GM19452 (cell line): ENCODE measurements around the gene KSR2.
"Not testable (repeated sequence)": the region's sequence is repeated elsewhere in the genome, so short reads cannot be mapped to it uniquely, and the experiment has no call there.

Experiments
- ATAC-seq: cut with Tn5 transposase; IDR thresholded peaks from one replicate; pipeline ENCODE4 v1.9.1; 2021; ENCODE audit not compliant: unreplicated experiment

KSR2 gene

DNA sequence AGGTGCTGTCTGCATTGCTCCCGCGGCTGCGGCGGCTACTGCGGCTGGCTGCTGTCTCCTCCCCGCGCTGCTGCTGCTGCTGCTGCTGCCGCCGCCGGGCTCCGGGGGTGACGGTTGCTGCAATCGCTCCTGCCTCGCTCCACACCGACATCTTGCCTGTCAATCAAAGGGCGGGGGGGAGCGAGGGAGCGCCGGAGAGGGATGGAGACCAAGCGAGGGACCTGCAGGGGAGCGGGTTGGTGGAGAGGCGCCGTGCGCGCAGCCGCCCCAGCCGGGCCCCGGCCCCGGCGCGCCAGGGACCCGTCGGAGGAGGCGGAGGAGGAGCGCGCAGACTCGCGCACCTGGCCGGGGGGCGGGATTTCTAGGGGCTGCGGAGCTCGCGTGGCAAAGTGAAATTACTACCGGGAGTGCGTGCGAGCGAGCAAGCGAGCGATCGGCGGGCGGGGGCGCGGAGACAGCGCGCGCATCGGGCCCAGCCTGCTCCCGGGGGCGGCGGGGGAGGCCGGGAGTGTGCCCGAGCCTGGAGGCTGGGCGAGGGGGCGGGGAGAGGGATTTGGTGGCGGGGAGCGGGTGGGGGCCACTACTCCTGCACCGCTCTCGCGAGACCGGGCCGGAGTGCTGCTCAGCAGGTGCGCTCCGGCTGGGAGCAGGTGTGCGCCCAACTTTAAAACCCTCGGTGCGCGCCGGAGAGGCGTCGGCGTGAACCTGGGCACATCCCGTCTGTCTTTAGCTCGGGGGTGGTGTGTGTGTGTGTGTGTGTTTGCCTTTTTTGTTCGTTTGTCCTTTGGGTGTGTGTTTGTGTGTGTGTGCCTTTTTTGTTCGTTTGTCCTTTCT is at the start of gene KSR2:
TSS of gene KSR2 (minus strand) at position 165 of the 834 bp plus-strand sequence. CDS start 735 bp downstream, outside the sequence.
- peak; percentile 57 for ATAC-seq

DNA sequence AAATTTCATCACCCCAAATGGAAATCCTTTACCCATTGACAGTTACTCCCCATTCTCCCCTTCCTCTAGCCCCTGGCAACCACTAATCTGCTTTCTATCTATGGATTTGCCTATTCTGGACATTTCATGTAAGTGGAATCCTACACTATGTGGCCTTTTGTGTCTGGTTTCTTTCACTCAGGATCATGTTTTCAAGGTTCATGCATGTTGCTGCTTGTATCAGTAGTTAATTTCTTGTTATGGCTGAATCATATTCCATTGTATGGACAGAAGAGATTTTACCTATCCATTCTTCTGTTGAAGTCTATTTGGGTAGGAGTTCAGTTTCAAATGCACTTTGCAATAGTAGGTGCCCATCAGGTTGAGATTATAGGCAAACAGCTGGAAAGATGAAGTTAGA is 49.1 kb upstream of the KSR2 start:
- no peak for ATAC-seq

DNA sequence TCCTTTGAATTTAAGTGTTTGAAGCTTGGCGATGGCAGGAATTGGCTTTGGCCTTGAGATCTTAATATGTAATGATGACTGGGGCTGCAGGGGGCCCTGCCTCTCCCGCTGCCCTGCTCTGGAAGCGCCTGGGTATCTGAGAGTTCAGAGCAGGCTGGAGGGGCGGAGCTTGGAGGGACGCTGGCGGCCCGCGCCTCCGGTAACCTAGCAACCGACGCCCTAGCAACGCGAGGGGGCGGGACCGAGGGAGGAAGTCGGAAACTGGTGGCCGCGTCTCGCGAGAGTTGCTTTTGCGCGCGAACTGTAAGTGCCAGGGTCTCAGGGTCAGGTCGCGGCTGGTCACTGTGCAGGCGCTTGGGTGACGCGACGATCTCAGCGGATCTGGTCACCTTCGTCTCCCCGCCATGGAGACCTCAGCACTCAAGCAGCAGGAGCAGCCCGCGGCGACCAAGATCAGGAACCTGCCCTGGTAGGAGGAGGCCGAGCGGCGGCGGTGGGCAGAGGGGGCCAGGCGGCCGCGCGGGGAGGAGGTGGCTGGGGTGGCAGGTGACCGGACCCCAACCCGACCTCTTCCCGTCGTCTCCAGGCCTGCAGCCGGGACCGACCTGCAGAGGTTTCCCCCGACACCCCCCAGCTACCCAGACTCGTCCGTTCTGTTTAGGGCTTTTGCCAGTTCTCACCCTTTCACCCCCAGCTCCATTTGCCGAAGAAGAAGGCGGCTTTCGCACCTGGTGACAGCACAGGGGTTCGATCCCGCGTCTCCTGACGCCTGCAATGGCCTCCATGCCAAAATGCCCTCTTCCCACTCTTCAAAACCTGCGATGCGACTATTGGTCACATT is 47.9 kb upstream of the KSR2 start, which contains the start of gene RFC5:
TSS of gene RFC5 (plus strand) at position 280 of the 841 bp plus-strand sequence. CDS start at position 405, 125 bp downstream.
- peak; percentile 99 for ATAC-seq

DNA sequence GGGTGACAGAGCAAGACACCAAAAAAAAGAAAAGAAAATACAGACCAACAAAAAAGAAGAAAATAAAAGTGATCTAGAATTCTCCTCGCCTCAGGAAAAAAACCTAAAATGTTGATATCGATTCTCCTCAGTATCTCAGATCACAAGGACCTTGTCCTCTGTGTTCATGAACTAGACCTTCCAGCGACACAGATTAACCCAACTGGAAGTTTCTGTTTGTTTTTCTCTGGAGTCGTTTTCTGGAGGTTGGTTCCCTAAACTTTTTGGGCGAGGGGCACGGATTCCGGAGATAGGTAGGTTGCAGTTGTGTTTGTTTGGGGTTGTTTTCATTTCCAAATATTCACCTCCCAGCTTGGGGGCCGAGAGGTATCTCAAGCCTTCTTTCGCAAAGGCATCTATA is 47.2 kb upstream of the KSR2 start:
- no peak for ATAC-seq

DNA sequence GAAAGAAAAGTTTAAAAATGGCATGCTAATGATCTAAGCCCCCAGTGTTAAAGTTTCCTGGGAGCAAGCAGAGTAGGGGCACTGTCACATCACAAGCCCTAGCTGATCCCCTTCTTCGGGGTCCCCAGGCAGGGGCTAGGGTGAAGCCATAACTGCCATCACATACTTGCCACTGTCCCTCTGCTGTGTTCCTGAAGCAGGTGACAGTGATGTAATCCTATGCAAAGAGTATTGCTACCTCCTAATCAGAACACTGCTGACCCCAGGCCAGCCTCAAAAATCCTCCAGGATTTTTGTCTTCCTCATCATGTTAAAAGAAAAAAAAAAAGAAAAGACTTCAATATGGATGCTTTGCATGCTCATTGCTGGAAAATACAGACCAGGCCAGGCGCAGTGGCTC is 46.5 kb upstream of the KSR2 start:
- ATAC-seq: no peak

DNA sequence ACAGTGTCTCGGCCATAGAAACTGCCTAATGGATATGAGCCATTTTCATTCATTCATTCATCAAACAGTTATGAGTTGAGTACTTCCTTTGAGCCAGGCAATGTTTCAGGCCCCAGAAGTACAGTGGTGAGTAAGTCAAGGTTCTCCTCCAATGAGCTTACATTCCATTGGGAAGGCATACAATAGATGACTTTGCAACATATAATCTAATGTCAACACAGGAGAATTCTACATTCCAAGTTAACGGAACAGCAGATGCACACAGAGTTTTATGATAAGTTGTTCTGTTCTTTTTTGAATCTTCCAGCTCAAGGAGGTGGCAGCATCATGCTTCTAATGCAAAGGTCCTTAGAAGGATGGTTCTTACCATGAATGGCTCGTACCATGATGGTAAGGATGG is 44.5 kb upstream of the KSR2 start:
- no peak for ATAC-seq

DNA sequence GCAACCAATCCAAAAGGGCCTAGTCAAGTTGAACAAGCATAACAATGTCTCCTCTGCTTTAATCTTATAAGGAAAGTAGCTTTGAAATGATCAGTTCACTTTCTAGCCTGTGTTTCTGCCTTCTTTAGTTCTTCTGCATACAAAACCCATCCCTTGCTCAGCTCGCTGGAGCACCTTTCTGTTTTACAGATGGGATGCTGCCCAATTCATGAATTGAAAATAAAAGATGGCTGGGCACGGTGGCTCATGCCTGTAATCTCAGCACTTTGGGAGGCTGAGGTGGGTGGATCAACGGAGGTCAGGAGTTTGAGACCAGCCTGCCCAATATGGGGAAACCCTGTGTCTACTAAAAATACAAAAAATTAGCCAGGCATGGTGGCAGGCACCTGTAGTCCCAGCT is 43.2 kb upstream of the KSR2 start:
- no peak for ATAC-seq

DNA sequence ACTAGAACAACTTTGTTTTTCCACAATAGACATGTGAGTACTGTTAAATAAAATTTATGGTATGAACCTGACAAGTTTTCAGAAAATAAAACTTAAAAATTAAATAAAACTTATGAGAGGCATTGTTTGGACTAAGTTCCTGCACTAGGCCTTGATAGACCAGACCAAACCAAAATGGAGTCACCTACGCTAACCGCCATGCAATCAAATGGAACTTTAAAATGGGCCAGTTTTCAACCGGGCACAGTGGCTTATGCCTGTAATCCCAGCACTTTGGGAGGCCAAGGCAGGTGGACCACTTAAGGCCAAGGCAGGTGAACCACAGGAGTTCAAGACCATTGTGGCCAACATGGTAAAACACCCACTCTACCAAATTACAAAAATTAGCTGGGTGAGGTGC is 42.6 kb upstream of the KSR2 start:
- ATAC-seq: no peak

DNA sequence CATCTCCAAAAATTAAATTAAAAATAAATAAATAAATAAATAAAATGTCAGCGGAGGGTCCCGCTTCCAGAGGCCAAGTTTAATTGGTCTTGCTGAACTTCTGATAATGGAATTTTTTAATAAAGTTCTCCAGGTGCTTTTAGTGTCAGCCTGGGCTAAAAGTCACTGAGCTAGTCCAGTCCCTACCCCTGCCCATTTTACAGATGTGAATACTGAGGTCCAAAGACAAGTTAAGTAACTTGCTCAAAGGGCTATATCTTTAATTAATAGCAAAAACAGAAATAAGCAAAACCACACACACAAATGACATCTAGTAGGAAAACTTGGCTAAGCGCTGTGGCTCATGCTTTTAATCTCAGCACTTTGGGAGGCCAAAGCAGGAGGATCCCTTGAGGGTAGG is 42.1 kb upstream of the KSR2 start:
- no peak for ATAC-seq

DNA sequence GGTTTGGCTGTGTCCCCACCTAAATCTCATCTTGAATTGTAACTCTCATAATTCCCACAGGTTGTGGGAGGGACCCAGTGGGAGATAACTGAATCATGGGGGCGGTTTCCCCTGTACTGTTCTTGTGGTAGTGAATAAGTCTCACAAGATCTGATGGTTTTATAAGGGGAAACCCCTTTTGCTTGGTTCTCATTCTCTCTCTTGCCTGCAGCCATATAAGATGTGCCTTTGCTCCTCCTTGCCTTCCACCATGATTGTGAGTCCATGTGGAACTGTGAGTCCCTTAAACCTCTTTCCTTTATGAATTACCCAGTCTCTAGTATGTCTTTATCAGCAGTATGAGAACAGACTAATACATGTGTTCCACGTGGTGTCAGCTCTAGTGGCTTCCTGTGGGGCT is 31.0 kb upstream of the KSR2 start:
- not testable (repeated sequence) for ATAC-seq

DNA sequence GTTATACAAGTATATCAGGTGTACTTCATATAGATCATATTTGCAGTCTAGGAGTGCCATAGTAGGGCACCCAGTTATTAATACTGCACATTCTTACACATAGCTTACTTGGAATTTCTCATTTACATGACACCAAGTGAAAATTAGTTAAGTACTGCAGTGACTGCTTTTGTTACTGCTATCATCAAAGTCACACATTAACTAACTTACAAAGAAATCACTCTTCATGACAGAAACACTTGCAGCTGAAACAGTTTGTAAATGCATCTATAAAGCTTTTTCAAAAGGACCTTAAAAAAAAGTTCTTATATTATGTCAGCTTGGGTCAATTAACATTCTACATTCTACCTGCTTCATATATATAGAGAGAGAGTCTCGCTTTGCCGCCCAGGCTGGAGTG is 29.9 kb upstream of the KSR2 start:
- ATAC-seq: no peak

DNA sequence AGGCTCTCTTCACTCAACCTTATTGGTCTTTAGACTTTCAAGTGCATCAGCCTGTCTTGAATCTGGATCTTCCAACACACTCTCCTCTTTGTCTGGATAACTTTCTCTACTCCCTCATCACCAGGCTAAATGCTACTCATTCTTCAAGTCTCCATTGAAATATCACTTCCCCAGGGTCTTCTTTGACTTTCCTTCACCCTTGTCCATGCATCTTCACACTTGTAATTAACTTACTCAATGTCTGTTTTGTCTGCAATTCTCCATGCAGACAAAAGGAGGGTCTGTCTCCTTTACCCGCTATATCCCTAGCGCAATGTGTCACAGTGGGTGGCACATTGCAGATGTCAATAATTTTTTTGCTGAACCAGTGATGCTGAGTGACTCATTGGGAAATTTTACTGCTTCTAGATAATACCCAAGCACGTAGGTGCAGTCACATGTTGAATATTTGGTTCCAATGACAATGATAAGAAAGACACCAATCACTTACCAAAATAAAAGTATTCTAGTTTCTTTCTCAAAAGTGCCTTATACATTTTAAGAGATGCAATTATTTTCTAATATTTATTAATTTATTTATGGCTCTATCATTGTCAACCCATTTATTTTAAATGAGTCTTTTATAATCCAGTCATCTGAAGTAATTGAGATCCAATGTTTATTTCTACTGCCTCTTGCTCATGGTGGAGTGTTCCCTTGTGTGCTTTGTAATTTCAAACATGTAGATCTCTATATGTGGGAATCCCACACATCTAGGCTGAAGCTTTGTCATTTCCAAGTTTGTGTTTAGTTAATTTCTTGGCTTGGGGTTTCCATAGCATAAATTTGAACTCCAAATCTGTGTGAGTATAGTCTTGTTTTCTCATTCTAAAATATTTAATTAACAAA is 26.0 kb upstream of the KSR2 start:
- no peak for ATAC-seq

DNA sequence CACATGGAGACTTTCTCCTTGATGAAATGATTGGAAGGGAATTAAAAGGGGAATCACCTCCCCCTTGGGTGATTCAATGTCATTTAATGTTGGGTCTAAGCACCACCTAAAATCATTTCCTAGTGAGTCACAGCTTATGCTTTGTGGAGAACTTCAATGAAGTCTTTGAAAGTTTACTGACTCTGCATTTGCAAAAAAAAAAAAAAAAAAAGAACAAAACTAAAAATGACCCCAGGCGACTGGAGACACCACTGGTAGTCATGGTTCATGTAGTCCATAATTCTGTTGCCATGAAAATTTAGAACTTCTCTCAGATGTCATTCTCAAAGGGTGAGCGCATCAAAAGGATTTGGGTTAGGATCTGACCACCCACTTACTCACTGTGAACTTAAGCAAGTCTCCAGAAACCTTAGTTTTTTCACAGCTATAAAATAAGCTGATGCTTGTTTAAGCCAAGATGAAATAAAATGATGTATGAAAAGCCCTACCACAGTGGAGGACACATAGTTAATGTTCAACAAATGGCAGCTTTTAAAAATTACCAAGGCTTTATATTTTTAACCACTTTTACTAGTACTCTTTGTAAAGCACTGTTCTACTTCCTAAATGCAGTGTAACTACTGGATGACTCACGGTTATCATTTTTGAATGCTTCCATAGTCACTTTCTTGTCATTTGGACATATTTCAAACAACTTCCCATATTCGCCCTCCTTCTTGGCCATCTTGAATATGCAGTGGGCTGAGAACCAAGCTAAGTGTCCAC is 18.1 kb upstream of the KSR2 start:
- ATAC-seq: no peak

DNA sequence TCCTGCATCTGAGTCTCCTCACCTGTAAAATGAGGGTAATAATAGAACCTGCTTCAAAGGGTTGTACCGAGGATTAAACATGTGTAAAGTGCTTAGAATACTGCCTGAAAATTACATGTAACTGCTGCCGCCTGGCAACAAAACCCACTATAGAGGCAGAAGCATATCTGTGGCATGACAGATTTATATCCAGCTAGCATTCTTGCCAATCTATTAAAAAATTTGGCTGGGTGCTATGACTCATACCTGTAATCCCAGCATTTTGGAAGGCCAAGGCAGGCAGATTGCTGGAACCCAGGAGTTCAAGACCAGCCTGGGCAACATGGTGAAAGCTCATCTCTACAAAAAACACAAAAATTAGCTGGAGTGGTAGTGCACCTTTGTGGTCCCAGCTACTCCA is 16.4 kb upstream of the KSR2 start:
- no peak for ATAC-seq

DNA sequence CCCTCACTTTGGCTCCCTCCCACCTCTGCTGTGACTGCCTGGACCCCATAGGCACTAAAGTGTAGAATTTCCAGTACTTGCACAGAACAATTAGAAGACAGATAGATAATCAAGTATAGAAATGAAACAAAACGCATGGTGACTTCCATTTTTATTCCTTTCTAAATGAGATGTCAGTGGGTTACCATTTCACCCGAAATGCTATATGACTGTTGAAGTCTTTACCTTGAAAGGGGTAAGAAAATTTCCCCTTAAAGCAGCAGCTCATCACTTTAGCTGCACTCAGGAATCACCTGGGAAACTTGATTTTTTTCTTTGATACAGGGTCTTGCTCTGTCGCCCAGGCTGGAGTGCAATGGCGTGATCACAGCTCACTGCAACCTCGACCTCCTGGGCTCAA is 12.5 kb upstream of the KSR2 start:
- no peak for ATAC-seq

DNA sequence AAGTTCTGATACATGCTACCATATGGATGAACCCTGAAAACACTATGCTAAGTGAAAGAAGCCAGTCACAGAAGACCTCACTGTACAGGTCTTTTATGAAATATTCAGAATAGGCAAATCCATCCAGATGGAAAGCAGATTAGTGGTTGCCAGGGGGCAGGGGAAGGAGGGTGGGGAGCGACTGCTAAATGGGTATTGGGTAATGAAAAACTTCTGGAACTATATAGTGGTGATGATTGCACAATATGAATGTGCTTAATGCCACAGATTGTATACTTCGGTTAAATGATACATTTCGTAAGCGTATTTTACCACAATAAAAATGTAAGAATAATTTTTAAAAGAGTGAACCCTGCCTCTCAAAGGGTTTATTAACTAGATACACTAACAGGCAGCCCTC is 11.8 kb upstream of the KSR2 start:
- ATAC-seq: no peak

DNA sequence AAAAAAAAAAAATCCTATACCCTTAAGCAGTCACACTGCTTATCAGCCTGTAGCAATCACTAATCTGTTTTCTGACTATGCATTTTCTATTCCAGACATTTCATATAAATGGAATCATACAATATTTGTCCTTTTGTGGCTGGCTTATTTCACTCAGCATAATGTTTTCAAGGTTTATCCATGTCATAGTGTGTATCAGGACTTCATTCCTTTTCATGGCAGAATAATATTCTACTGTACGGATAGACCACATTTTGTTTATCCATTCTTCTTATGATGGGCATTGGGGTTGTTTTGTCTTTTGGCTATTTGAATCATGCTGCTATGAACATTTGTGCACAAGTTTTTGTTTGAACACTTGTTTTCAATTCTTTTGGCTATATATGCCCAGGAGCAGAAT is 8.6 kb upstream of the KSR2 start:
- no peak for ATAC-seq

DNA sequence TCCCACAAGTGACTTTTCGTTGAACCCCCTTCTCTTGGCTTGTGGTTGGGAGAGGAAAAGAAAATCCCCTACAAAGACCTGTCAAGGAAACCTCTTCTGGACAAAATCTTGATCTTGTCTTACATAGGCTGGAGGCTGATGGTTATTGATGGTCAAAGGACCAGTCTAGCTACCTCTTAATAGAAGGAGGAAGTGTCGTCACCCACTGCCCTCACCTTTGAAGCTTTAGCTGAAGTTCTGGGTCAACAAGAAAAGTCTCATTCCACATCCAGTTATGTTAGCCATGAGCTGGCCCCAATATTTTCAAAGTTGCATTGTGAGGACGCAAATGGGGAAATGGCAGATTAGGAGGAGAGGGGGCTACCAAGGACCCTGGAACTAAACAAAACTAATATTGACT is 6.2 kb upstream of the KSR2 start:
- ATAC-seq: no peak

DNA sequence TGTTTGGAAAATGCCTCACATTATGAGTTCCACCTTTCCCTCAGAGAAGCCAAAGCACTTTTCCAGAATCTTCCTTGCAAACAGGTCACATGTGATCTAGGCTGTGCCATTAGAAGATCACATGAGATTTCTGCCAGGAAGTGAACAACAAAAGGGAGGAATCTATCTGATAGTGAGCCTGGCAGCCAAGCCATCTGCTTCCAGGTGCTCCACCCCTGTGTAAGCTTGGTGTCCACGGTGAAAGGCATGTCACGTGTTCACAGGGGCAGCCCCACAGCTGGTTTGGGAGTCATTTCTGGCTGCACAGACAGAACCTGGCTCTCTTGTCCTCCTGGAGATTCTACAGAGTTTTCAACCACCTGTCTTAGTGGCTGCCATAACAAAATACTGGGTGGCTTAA is 3.5 kb upstream of the KSR2 start:
- ATAC-seq: no peak

DNA sequence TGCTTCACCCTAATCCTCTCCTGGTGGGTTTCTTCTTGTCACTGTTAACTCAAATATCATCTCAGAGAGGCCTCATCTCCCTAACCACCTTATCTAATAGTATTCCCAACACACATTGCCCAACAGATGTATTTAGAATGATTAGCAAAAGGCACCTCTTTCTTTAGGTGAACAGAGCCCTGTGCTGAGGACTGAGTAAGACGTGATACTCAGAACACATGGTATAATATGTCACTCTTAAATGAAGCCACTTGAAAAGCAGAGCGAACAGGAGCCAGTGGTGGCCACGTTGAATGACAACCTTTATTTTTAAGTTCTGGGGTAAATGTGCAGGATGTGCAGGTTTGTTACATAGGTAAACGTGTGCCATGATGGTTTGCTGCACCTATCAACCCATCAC is 1.5 kb upstream of the KSR2 start:
- ATAC-seq: no peak
